Stimulated activated CD8-positive, alpha-beta memory T cell treated with anti-CD3 and anti-CD28 coated beads, Interleukin-2, amount 100 ng/mL, for 48 hours (primary cell): ENCODE data around the gene FRS2.

Experiments
- DNase-seq, 2 donors: peaks; one replicate each; pipeline ENCODE4 v3.0.0-alpha.2; 2020; ENCODE audit warnings: low read depth in 2 of 2

FRS2 gene

GRCh38 chr12:69627501-69627900 lies 157.3 kb downstream of the FRS2 start:
- DNase-seq = no peak
